ENCODE results near the gene SPATA31C1. TPM values are rescaled to one million over a fixed set of nuclear protein-coding genes. Genes with fewer than 3 reads are reported as not detected.

SPATA31C1 gene
- not detected in 2 replicates for total RNA-seq

GRCh38 chr9:87917662-87918061 is at the start of gene SPATA31C1:
SPATA31C1 (plus strand) TSS chr9:87917962.

DNA sequence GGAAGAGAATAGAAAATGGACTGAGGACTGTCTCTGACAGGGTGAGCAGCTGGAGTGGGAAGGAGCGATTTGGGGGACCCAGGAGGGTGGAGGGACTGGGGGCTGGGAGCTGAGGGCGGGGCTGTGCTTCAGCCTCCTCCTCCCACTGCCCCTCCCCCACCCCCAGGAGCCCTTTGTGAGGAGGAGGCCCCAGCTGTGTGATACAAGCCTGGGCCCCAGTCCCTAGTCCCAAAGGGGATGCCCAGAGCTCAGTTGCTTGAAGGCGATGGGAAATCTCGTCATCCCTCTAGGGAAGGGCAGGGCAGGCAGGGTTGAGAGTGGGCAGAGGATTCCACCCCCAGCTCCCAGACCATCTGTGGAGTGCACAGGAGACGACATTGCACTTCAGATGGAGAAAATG is 35.1 kb upstream of the SPATA31C1 start, which contains the start of gene SPATA31E1:
SPATA31E1 (plus strand) TSS at position 251 of the 400 bp plus-strand sequence; CDS start at position 266, 15 bp downstream.

Other genes with a start within 250 kb of the SPATA31C1 start
- 369 and 388 TPM in 2 replicates for gene CTSL, start 191.8 kb upstream of the SPATA31C1 start, total RNA-seq
- gene SPATA31E1, start 35.1 kb upstream of the SPATA31C1 start, total RNA-seq, result not detected in 2 replicates
- gene CDK20, start 56.6 kb downstream of the SPATA31C1 start, total RNA-seq, result 1.7 and 3.4 TPM in 2 replicates
- gene SPATA31C2, start 220.5 kb downstream of the SPATA31C1 start, total RNA-seq, result not detected in 2 replicates

Measured in regular cardiac myocyte (primary cell).